ENCODE results near the gene PRKAR1B.

- TF ChIP-seq CTCF (IDR thresholded peaks at IDR 0.05 in 2 of 3, conservative IDR thresholded peaks at IDR 0.05 in 1 of 3; ENCODE audit: control insufficient read depth in 2 of 3, extremely low read depth in 1 of 3, insufficient read depth in 1 of 3, low read depth in 3 of 3, low read length in 3 of 3), result no peak
- no peak for TF ChIP-seq TAF1 (IDR thresholded peaks at IDR 0.05; ENCODE audit: borderline replicate concordance, low read depth, low read length)
- no peak for TF ChIP-seq BCL11A (IDR thresholded peaks at IDR 0.05; ENCODE audit: low read depth, low read length)
- TF ChIP-seq EGR1 (IDR thresholded peaks at IDR 0.05; ENCODE audit: borderline replicate concordance in 1 of 2, low read depth in 2 of 2, low read length in 2 of 2), result no peak
- TF ChIP-seq POLR2AphosphoS5 (IDR thresholded peaks at IDR 0.05; ENCODE audit: low read length), result no peak
- no peak for TF ChIP-seq NRF1 (conservative IDR thresholded peaks at IDR 0.05; ENCODE audit: low read depth, low read length)
- no peak for TF ChIP-seq POLR2AphosphoS2 (IDR thresholded peaks at IDR 0.05; ENCODE audit: low read depth, low read length)
- no peak for TF ChIP-seq CREM (IDR thresholded peaks at IDR 0.05; ENCODE audit: low read depth)
- TF ChIP-seq SUZ12 (IDR thresholded peaks at IDR 0.05; ENCODE audit: unreplicated experiment), result no peak
- TF ChIP-seq RCOR1 (conservative IDR thresholded peaks at IDR 0.05; ENCODE audit: low read depth, low read length), result no peak
- no peak for TF ChIP-seq STAT1 (conservative IDR thresholded peaks at IDR 0.05)
- TF ChIP-seq CEBPZ (IDR thresholded peaks at IDR 0.05; ENCODE audit: low read depth, low read length), result no peak
- TF ChIP-seq SIX5 (IDR thresholded peaks at IDR 0.05; ENCODE audit: low read depth, low read length, severe bottlenecking), result no peak
Measured at GRCh38 chr7:605661-606450, 121.2 kb downstream of the PRKAR1B start.

All from GM12878 (cell line).